Brain microvascular endothelial cell (primary cell): ENCODE results near the gene URGCP.
"Not testable (repeated sequence)": the region's sequence is repeated elsewhere in the genome, so short reads cannot be mapped to it uniquely, and the experiment has no call there.

Experiments
- DNase-seq: peaks from one replicate; pipeline ENCODE4 v3.0.0-alpha.2; 2020
- H3K27ac ChIP-seq: fragments of 250-450 bp; sonication (Bioruptor Pico); 2 replicates; pipeline ENCODE4 v1.5.1; 2020; ENCODE audit warnings: mild to moderate bottlenecking, moderate library complexity
- H3K27me3 ChIP-seq: fragments of 250-450 bp; sonication (Bioruptor Pico); replicated peaks from 2 replicates; pipeline ENCODE4 v1.5.1; 2020; ENCODE audit warnings: mild to moderate bottlenecking
- H3K36me3 ChIP-seq: fragments of 250-450 bp; sonication (Bioruptor Pico); replicated peaks from 2 replicates; pipeline ENCODE4 v1.5.1; 2020; ENCODE audit warnings: mild to moderate bottlenecking
- H3K4me3 ChIP-seq: 2 replicates; pipeline ENCODE4 v1.5.1; 2011; ENCODE audit warnings: low read depth, mild to moderate bottlenecking, control low read depth, low read length, moderate library complexity
- in situ Hi-C: cut with HindIII; loops from 2 replicates; pipeline ENCODE4 v1.10.0; 2017; ENCODE audit warnings: low sequenced_read_pairs, low pct_ligation_motif_present
- TF ChIP-seq, protein P1 (sequence below): IDR thresholded peaks from 2 replicates; pipeline ENCODE4 v1.5.1; 2011; ENCODE audit warnings: low read depth, mild to moderate bottlenecking, moderate library complexity, low read length, control low read depth, inconsistent platforms; ENCODE audit errors: missing control alignments

The URGCP gene

DNA sequence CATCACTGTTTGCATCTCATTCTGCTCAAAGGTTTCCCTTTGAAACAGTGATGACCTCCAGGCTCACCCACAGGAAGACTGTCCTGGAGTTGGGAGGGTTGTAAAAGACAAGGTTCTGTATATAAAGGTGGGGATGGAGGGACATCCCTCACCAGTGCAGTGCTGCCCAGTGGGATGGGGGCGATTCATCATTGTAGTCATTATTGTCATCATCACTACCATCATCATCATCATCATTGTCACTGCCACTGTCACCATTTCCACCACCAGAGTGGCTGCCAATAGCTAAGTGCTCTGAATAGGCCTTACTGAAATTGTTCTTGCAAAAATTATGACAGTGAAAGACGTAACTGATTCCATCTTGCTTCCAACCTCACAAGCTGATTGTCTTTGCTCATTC lies 61.7 kb downstream of the URGCP start:
- no peaks in the 10 kb centered on the region for H3K36me3 ChIP-seq
- no peak overlapping the region for H3K4me3 ChIP-seq
- no peak overlapping the region for H3K27ac ChIP-seq
- in situ Hi-C loops: no loop called here
- no peaks in the 10 kb centered on the region for H3K27me3 ChIP-seq
- no peak for DNase-seq
- TF ChIP-seq, protein P1, sequence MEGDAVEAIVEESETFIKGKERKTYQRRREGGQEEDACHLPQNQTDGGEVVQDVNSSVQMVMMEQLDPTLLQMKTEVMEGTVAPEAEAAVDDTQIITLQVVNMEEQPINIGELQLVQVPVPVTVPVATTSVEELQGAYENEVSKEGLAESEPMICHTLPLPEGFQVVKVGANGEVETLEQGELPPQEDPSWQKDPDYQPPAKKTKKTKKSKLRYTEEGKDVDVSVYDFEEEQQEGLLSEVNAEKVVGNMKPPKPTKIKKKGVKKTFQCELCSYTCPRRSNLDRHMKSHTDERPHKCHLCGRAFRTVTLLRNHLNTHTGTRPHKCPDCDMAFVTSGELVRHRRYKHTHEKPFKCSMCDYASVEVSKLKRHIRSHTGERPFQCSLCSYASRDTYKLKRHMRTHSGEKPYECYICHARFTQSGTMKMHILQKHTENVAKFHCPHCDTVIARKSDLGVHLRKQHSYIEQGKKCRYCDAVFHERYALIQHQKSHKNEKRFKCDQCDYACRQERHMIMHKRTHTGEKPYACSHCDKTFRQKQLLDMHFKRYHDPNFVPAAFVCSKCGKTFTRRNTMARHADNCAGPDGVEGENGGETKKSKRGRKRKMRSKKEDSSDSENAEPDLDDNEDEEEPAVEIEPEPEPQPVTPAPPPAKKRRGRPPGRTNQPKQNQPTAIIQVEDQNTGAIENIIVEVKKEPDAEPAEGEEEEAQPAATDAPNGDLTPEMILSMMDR: no peak

DNA sequence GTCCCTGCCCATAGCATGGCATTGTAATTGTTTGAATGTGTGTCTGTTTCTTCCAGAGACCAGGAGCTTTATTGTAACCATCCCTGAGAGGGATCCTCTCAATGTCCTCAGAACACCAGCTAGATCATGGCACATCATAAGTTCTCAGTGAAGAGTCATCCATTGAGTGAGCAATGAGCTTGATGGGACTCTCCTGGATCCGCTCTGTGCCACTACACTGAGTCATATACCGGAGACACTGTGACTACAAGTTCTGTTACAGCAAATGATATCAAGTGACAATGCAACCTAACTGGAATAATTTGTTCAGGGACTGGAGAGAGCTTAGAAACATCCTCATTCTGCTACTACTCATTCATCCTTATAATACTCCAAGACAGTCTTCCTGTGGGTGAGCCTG lies 62.1 kb downstream of the URGCP start:
- DNase-seq: no peak
- H3K27me3 ChIP-seq: no peaks in the 10 kb centered on the region
- H3K36me3 ChIP-seq: no peaks in the 10 kb centered on the region
- TF ChIP-seq, protein P1: no peak
- no peak overlapping the region for H3K27ac ChIP-seq
- in situ Hi-C loops: no loop called here
- H3K4me3 ChIP-seq: no peak overlapping the region

DNA sequence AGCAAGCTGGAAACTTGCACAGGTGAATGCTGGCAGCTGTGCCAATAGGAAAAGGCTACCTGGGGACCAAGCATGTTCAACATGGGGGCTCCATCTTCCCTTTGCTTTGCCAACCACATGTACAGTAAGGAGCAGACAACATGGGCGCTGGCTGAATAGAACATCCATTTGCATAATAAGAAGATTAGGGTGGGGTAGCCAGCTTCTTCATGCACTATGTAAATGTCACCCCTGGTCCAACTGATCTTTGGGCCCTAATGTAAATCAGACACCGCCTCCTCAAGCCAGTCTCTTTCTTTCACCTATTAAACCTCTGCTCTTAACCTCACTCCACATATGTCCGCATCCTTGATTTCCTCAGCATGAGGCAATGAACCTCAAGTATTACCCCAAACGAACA lies 63.1 kb downstream of the URGCP start:
- Histone ChIP-seq H3K27ac (no peak overlapping the region), H3K36me3 (no peaks in the 10 kb centered on the region), H3K4me3 (no peak overlapping the region), H3K27me3 (no peaks in the 10 kb centered on the region)
- TF ChIP-seq, protein P1: no peak
- in situ Hi-C loops: no loop called here
- no peak for DNase-seq

DNA sequence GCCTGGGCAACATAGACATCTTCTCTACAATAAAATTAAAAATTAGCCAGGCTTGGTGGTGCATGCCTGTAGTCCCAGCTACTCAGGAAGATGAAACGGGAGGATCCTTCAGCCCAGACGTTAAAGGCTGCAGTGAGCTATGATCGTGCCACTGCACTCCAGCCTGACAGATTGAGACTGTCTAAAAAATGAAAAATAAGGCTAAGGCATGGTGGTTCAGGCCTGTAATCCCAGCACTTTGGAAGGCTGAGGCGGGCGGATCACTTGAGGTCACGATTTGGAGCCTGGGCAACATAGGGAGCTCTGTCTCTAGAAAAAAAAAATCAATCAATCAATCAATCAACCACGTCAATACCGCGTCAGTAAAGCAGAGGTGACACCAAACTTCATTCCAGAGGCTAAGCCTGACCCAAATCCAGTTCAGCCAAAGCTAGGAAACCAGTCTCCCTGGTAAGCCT lies 68.2 kb downstream of the URGCP start:
- in situ Hi-C loops: no loop called here
- TF ChIP-seq, protein P1: no peak
- Histone ChIP-seq H3K4me3 (no peak overlapping the region), H3K27me3 (no peaks in the 10 kb centered on the region), H3K27ac (no peak overlapping the region), H3K36me3 (no peaks in the 10 kb centered on the region)
- DNase-seq: no peak

DNA sequence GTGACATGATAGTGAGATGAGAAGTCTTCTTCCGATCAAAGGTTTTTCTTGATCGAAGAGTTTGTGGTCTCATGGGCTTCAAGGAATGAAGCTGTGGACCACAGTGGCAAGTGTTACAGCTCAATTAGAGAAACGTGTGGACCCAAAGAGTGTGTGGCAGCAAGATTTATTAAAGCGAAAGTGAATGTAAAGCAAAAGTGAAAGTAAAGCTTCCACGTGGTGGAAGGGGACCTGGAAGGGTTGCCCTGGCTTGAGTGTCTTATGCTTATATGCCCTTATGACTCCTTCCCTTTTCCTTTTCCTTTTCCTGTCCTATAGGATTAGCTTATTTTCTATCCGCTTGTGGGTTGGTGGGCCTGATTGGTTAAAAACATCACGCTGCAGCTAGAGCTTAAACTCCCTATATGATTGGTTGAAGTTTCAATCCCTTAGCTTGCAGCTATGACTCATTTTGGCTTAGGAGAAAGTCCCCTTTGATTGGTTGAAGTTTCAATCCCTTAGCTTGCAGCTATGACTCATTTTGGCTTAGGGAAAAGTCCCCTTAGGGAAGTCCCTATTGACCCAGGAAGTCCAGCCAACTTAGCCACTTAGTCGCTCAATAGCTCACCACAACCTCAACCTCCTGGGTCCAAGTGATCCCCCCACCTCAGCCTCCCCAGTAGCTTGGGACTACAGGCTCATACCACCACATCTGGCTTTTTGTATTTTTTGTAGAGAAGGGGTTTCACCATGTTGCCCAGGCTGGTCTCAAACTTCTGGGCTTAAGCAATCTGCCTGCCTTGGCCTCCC lies 71.7 kb downstream of the URGCP start:
- Histone ChIP-seq H3K27me3 (no peaks in the 10 kb centered on the region), H3K36me3 (no peaks in the 10 kb centered on the region), H3K27ac (no peak overlapping the region), H3K4me3 (no peak overlapping the region)
- DNase-seq: peak; percentile 12
- TF ChIP-seq, protein P1: no peak
- in situ Hi-C loops: no loop called here

DNA sequence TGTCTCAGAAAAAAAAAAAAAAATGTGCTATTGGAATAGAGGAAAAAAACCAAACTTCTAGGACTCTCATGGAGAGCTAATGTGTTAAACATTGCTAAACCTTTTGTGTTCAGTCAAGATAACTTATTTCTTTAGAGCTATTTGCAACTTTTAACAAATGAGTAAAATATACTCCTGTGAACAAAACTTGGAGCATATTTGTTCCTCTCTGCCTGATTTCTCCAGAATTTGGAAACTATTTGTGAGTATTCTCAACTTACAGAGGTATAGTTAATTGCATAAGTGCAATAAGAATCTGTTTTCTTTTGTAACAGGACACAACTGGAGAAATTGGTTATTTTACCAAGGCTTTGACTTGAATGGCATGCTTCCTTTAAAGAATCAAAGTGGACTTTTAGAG lies 75.5 kb downstream of the URGCP start:
- in situ Hi-C loops, H3K4me3 ChIP-seq, H3K27ac ChIP-seq, DNase-seq, H3K27me3 ChIP-seq, H3K36me3 ChIP-seq: not testable (repeated sequence)
